K562 (cell line): ENCODE results near the gene ATP5PB. TPM values are rescaled to one million over a fixed set of nuclear protein-coding genes. Genes with fewer than 3 reads are reported as not detected.
A peak's percentile ranks its signal among the peaks of the same experiment; 100 is the strongest.

Experiments
- DEAF1 ChIP-seq: fragments of 450-650 bp; formaldehyde crosslinking; IDR thresholded peaks from 2 replicates; pipeline ENCODE4 v1.4.0; 2020; ENCODE audit warnings: mild to moderate bottlenecking, moderate library complexity
- GATA2 ChIP-seq: sonication (generic); formaldehyde crosslinking; IDR thresholded peaks from 2 replicates; pipeline ENCODE4 v1.4.0; 2020; ENCODE audit warnings: mild to moderate bottlenecking, missing genetic modification reagents
- HMBOX1 ChIP-seq: sonication (generic); IDR thresholded peaks from 2 replicates; pipeline ENCODE4 v1.6.1; 2016
- NR2C1 ChIP-seq, 2 experiments: fragments of 450-650 bp; IDR thresholded peaks; 2 replicates each; pipeline ENCODE4 v1.6.1; 2017; ENCODE audit warnings: mild to moderate bottlenecking in 2 of 2, antibody characterized with exemption in 1 of 2, inconsistent platforms in 1 of 2, missing compliant biosample characterization in 1 of 2, missing genetic modification characterization in 1 of 2
- PATZ1 ChIP-seq: fragments of 250-450 bp; sonication (Bioruptor Pico); IDR thresholded peaks from 2 replicates; pipeline ENCODE4 v1.5.0; 2020; ENCODE audit warnings: mild to moderate bottlenecking, borderline replicate concordance
- ZBTB11 ChIP-seq, 3 experiments: fragments of 200-800 bp in 1 of 3; fragments of 250-450 bp in 1 of 3; fragments of 450-650 bp in 1 of 3; sonication (Bioruptor Pico) in 1 of 3; sonication (Bioruptor generic) in 1 of 3; formaldehyde crosslinking in 1 of 3; IDR thresholded peaks; 2 replicates each; pipeline versions ENCODE4 v1.6.1 to v1.8.0; 2016 to 2022; ENCODE audit warnings: mild to moderate bottlenecking in 2 of 3, missing genetic modification characterization in 2 of 3, missing compliant biosample characterization in 1 of 3, moderate library complexity in 1 of 3
- ZNF316 ChIP-seq: fragments of 450-650 bp; IDR thresholded peaks from 2 replicates; pipeline ENCODE4 v1.6.1; 2016
- ZNF699 ChIP-seq: fragments of 250-450 bp; sonication (Bioruptor Pico); IDR thresholded peaks from 2 replicates; pipeline ENCODE4 v1.8.0; 2021; ENCODE audit warnings: mild to moderate bottlenecking, moderate library complexity; ENCODE audit not compliant: insufficient replicate concordance
- polyA plus RNA-seq, 8 experiments: library from polyadenylated mRNA; depleted of rRNA in 4 of 8; stranded (reverse) in 5 of 8; unstranded in 3 of 8; fragments of >200 nt; fragmentation: Nextera tagmentation in 2 of 8; fragmentation: Illumina TruSeq in 1 of 8; extraction: Ambion mirVana in 2 of 8; extraction: Trizol in 1 of 8; gene quantifications; 2 replicates each; pipeline versions ENCODE4 v1.2.1 to v1.2.3, GENCODE V29; 2011 to 2014; ENCODE audit warnings: inconsistent platforms in 1 of 8, missing spikeins in 1 of 8
- total RNA-seq, 7 experiments: library from RNA; depleted of rRNA in 6 of 7; stranded (reverse); fragments of >200 nt in 6 of 7; fragmentation: Illumina TruSeq in 2 of 7; extraction: Trizol in 2 of 7; gene quantifications; 2 replicates each; pipeline versions ENCODE4 v1.2.1 to v1.2.3, GENCODE V29; 2011 to 2021; ENCODE audit warnings: low replicate concordance in 1 of 7

ATP5PB gene
- total and polyA plus RNA-seq, 9 of the 15 experiments (the other 6 are each of a cell fraction or from before 2014, with no cell fraction given), result 651 to 2,735 (median 1,061) TPM

GRCh38 chr1:111462370-111463028, 13.2 kb downstream of the ATP5PB start (continued):
- TF ChIP-seq HMBOX1, result no peak
- peak; percentile 93 for TF ChIP-seq ZNF316
- TF ChIP-seq GATA2 (CRISPR knock-in tag), result peak; percentile 7; the same call in 1 of the 2 replicates
- 0 out of 6 replicates have a peak, but pooled peaks of 1 of the 3 experiments have one; percentile 16 for TF ChIP-seq ZBTB11 (CRISPR knock-in tag; IDR thresholded peaks at IDR 0.05)
- no peak for TF ChIP-seq ZNF699 (CRISPR knock-in tag)
- TF ChIP-seq PATZ1 (CRISPR knock-in tag), result no peak
- TF ChIP-seq NR2C1 (IDR thresholded peaks at IDR 0.05), result peak; percentile 38
- TF ChIP-seq NR2C1 (tag; IDR thresholded peaks at IDR 0.05), result no peak
- 0 out of 2 replicates have a peak, but pooled peaks have one; percentile 23 for TF ChIP-seq DEAF1 (CRISPR knock-in tag)
